Liver (tissue), 3 donors: ENCODE data around the gene PRPF6.

Experiments used
- CTCF ChIP-seq: fragments of 150-350 bp; IDR thresholded peaks from 2 replicates; pipeline ENCODE4 v1.5.1; 2017; ENCODE audit warnings: improper control_type of control experiment, low read depth, low read length; ENCODE audit not compliant: missing input control
- EGR1 ChIP-seq, 2 donors: IDR thresholded peaks; 2 replicates each; pipeline ENCODE4 v1.6.1; 2016 to 2018; ENCODE audit warnings: antibody characterized with exemption in 2 of 2, low read depth in 2 of 2
- JUND ChIP-seq, 2 donors: IDR thresholded peaks; 2 replicates each; pipeline ENCODE4 v1.6.1; 2016; ENCODE audit warnings: antibody characterized with exemption in 2 of 2
- NR2F2 ChIP-seq: IDR thresholded peaks from 2 replicates; pipeline ENCODE4 v1.6.1; 2016; ENCODE audit warnings: antibody characterized with exemption
- RXRA ChIP-seq, 2 donors: IDR thresholded peaks; 2 replicates each; pipeline ENCODE4 v1.6.1; 2017 to 2018; ENCODE audit warnings: antibody characterized with exemption in 2 of 2, mild to moderate bottlenecking in 1 of 2
- YY1 ChIP-seq: IDR thresholded peaks from 2 replicates; pipeline ENCODE4 v1.6.1; 2016; ENCODE audit warnings: antibody characterized with exemption, mild to moderate bottlenecking
- ZBTB33 ChIP-seq: IDR thresholded peaks from 2 replicates; pipeline ENCODE4 v1.6.1; 2016; ENCODE audit warnings: antibody characterized with exemption
- donor health status: healthy.
- donor health status: healthy.

GRCh38 chr20:64006490-64006889, 25.6 kb downstream of the PRPF6 start:
- TF ChIP-seq JUND (IDR thresholded peaks at IDR 0.05) (no peak), EGR1 (IDR thresholded peaks at IDR 0.05; ENCODE audit: low read depth in 2 of 2) (no peak), CTCF (no peak), ZBTB33 (no peak), NR2F2 (no peak), YY1 (no peak), RXRA (IDR thresholded peaks at IDR 0.05) (no peak)
